H1 (cell line): ENCODE data around the gene OR2A25. TPM values are rescaled to one million over a fixed set of nuclear protein-coding genes. Genes with fewer than 3 reads are reported as not detected.
A peak's percentile ranks its signal among the peaks of the same experiment; 100 is the strongest.

Source experiments
- CTCF ChIA-PET: fragments of 300-600 bp; sonication (Branson Sonifier 250); formaldehyde crosslinking; loops from one replicate; lab custom pipeline; 2021; ENCODE audit not compliant: partially characterized antibody; lab: Charles Lee
- POLR2A ChIA-PET: fragments of 300-600 bp; sonication (Branson Sonifier 250); formaldehyde crosslinking; loops from one replicate; lab custom pipeline; 2021; ENCODE audit warnings: inconsistent platforms; ENCODE audit not compliant: partially characterized antibody; lab: Charles Lee
- DNase-seq, 2 experiments: peaks; one replicate each; pipeline versions ENCODE4 v3.0.0 to v3.0.0-alpha.2; 2010 to 2022; ENCODE audit warnings: low spot score in 2 of 2, low read depth in 1 of 2, mixed read lengths in 1 of 2
- FAIRE-seq: peaks from 2 replicates; lab custom pipeline; 2011; peaks lifted over from hg19 to GRCh38; lab: Jason Lieb, UNC
- H2AFZ ChIP-seq: 2 replicates; pipeline ENCODE4 v1.8.1; 2012; ENCODE audit warnings: low read length, inconsistent platforms
- H2AK5ac ChIP-seq: 2 replicates; pipeline ENCODE4 v1.6.1; 2013; ENCODE audit warnings: low read depth, low read length
- H2BK120ac ChIP-seq: replicated peaks from 2 replicates; pipeline ENCODE3; 2013; ENCODE audit warnings: low read depth, low read length, inconsistent platforms
- H2BK12ac ChIP-seq: 2 replicates; pipeline ENCODE4 v1.6.1; 2013; ENCODE audit warnings: low read depth, low read length
- H2BK15ac ChIP-seq: 2 replicates; pipeline ENCODE4 v1.6.1; 2013; ENCODE audit warnings: low read length
- H2BK20ac ChIP-seq: 2 replicates; pipeline ENCODE4 v1.6.1; 2013; ENCODE audit warnings: low read length
- H2BK5ac ChIP-seq: 2 replicates; pipeline ENCODE4 v1.6.1; 2013; ENCODE audit warnings: low read depth, low read length
- H3K14ac ChIP-seq: 2 replicates; pipeline ENCODE4 v1.6.1; 2013; ENCODE audit warnings: inconsistent platforms; ENCODE audit not compliant: insufficient read length
- H3K18ac ChIP-seq: 2 replicates; pipeline ENCODE4 v1.6.1; 2013; ENCODE audit warnings: low read length; ENCODE audit errors: extremely low read depth
- H3K23ac ChIP-seq: 2 replicates; pipeline ENCODE4 v1.6.1; 2013; ENCODE audit warnings: inconsistent platforms; ENCODE audit not compliant: insufficient read length
- H3K23me2 ChIP-seq: 2 replicates; pipeline ENCODE4 v1.6.1; 2013; ENCODE audit warnings: low read depth, low read length
- H3K27ac ChIP-seq: 2 replicates; pipeline ENCODE4 v1.6.1; 2011; ENCODE audit warnings: low read depth, low read length, inconsistent platforms
- H3K27me3 ChIP-seq, 4 experiments: replicated peaks in 1 of 4; 1 replicate in 1 of 4; 2 replicates in 3 of 4; pipeline versions ENCODE4 v1.6.1 to v1.8.1; 2011 to 2013; ENCODE audit warnings: low read length in 3 of 4, mild to moderate bottlenecking in 3 of 4, inconsistent platforms in 2 of 4, mixed read lengths in 2 of 4, moderate library complexity in 1 of 4; ENCODE audit not compliant: control insufficient read depth in 3 of 4, insufficient read depth in 3 of 4; ENCODE audit errors: extremely low read depth in 1 of 4
- H3K36me3 ChIP-seq, 4 experiments: 2 replicates each; pipeline versions ENCODE4 v1.6.1 to v1.8.1; 2011 to 2013; ENCODE audit warnings: mild to moderate bottlenecking in 4 of 4, low read length in 3 of 4, moderate library complexity in 2 of 4, control low read depth in 1 of 4, inconsistent platforms in 1 of 4; ENCODE audit not compliant: insufficient read depth in 4 of 4, control insufficient read depth in 2 of 4
- H3K4ac ChIP-seq: replicated peaks from 2 replicates; pipeline ENCODE3; 2013; ENCODE audit warnings: low read length, low read depth, mixed read lengths, inconsistent platforms; ENCODE audit not compliant: insufficient read length
- H3K4me1 ChIP-seq, 4 experiments: replicated peaks in 1 of 4; 1 replicate in 1 of 4; 2 replicates in 3 of 4; pipeline versions ENCODE4 v1.6.1 to v1.8.1; 2011 to 2013; ENCODE audit warnings: low read length in 3 of 4, inconsistent platforms in 2 of 4, mixed read lengths in 1 of 4; ENCODE audit not compliant: insufficient read depth in 4 of 4, control insufficient read depth in 3 of 4
- H3K4me2 ChIP-seq, 2 experiments: 2 replicates each; pipeline versions ENCODE4 v1.6.1 to v1.8.1; 2011 to 2013; ENCODE audit warnings: low read depth in 2 of 2, low read length in 2 of 2, control low read depth in 1 of 2, inconsistent platforms in 1 of 2, mild to moderate bottlenecking in 1 of 2; ENCODE audit not compliant: insufficient read depth in 1 of 2
- H3K4me3 ChIP-seq, 4 experiments: fragments of 200-600, 300-600 bp in 1 of 4; sonication (generic), shearing (Covaris generic), sonication (Bioruptor Twin) in 1 of 4; 2 replicates each; pipeline versions ENCODE4 v1.5.1 to v1.8.1; 2011 to 2016; ENCODE audit warnings: low read length in 4 of 4, low read depth in 3 of 4, control low read depth in 2 of 4, inconsistent platforms in 2 of 4, mild to moderate bottlenecking in 2 of 4, mixed read lengths in 1 of 4, moderate library complexity in 1 of 4; ENCODE audit not compliant: insufficient read depth in 2 of 4; ENCODE audit errors: extremely low read depth in 1 of 4
- H3K56ac ChIP-seq: replicated peaks from 2 replicates; pipeline ENCODE3; 2013; ENCODE audit warnings: low read depth, mild to moderate bottlenecking, mixed read lengths, low read length, inconsistent platforms; ENCODE audit not compliant: insufficient read length
- H3K79me1 ChIP-seq: 2 replicates; pipeline ENCODE4 v1.6.1; 2013; ENCODE audit warnings: low read depth, low read length, control low read depth
- H3K79me2 ChIP-seq, 2 experiments: 2 replicates each; pipeline versions ENCODE4 v1.6.1 to v1.8.1; 2012 to 2013; ENCODE audit warnings: low read length in 2 of 2, mild to moderate bottlenecking in 2 of 2, inconsistent platforms in 1 of 2; ENCODE audit not compliant: insufficient read depth in 2 of 2, control insufficient read depth in 1 of 2
- H3K9ac ChIP-seq, 4 experiments: replicated peaks in 1 of 4; 1 replicate in 1 of 4; 2 replicates in 3 of 4; pipeline versions ENCODE4 v1.6.1 to v1.8.1; 2011 to 2013; ENCODE audit warnings: low read depth in 3 of 4, low read length in 3 of 4, control low read depth in 2 of 4, mild to moderate bottlenecking in 2 of 4, moderate library complexity in 2 of 4, inconsistent platforms in 1 of 4; ENCODE audit errors: extremely low read depth in 1 of 4
- H3K9me3 ChIP-seq, 2 experiments: 2 replicates each; pipeline versions ENCODE4 v1.6.1 to v1.8.1; 2012 to 2013; ENCODE audit warnings: mild to moderate bottlenecking in 2 of 2, moderate library complexity in 2 of 2, control low read depth in 1 of 2, inconsistent platforms in 1 of 2, low read depth in 1 of 2, low read length in 1 of 2, mixed read lengths in 1 of 2; ENCODE audit not compliant: insufficient read depth in 2 of 2
- H4K20me1 ChIP-seq, 2 experiments: replicated peaks in 1 of 2; 2 replicates each; pipeline versions ENCODE3 to v1.8.1; 2011 to 2013; ENCODE audit warnings: inconsistent platforms in 2 of 2, low read length in 2 of 2, mild to moderate bottlenecking in 1 of 2; ENCODE audit not compliant: insufficient read depth in 2 of 2, control insufficient read depth in 1 of 2
- H4K5ac ChIP-seq: 2 replicates; pipeline ENCODE4 v1.6.1; 2013; ENCODE audit warnings: low read length, low read depth, mixed read lengths, inconsistent platforms; ENCODE audit not compliant: insufficient read length
- H4K8ac ChIP-seq: 2 replicates; pipeline ENCODE4 v1.8.0; 2013; ENCODE audit warnings: mild to moderate bottlenecking, moderate library complexity, low read length, inconsistent platforms; ENCODE audit not compliant: insufficient read depth; ENCODE audit errors: extremely low read depth
- H4K91ac ChIP-seq: replicated peaks from 2 replicates; pipeline ENCODE3; 2013; ENCODE audit warnings: low read length, mixed read lengths, inconsistent platforms; ENCODE audit not compliant: insufficient read length
- ZNF274 ChIP-seq: IDR thresholded peaks from 2 replicates; pipeline ENCODE4 v1.7.0; 2012; ENCODE audit warnings: low read length, borderline replicate concordance; ENCODE audit errors: extremely low read depth
- WGBS, 2 experiments: shearing (Covaris generic) in 1 of 2; methylation state at CpG; one replicate each; pipeline versions ENCODE4 v1.1.6 to v1.1.7; 2013 to 2015; ENCODE audit warnings: low lambda C conversion rate in 2 of 2, mixed read lengths in 2 of 2, inconsistent platforms in 1 of 2, low coverage in 1 of 2, missing lambda C conversion rate in 1 of 2; ENCODE audit not compliant: insufficient replicate concordance in 2 of 2, insufficient coverage in 1 of 2, insufficient read length in 1 of 2; ENCODE audit errors: extremely low coverage in 1 of 2, missing lambda C conversion rate in 1 of 2; 5-methylcytosine and 5-hydroxymethylcytosine counted together
- polyA plus RNA-seq, 7 experiments: library from polyadenylated mRNA; depleted of rRNA in 3 of 7; stranded (reverse) in 5 of 7; unstranded in 2 of 7; fragments of >200 nt in 5 of 7; fragments of 200-250 nt in 2 of 7; gene quantifications; 1 replicate in 5 of 7; 2 replicates in 1 of 7; 4 replicates in 1 of 7; pipeline versions ENCODE4 v1.2.1 to v1.2.3, GENCODE V29; 2011 to 2013; ENCODE audit warnings: missing spikeins in 2 of 7, mixed read lengths in 2 of 7
- total RNA-seq: library from RNA; stranded (reverse); fragmentation: NEBNext Ultra II Directional; extraction: Animal tissue kit (Norgen Biotek cat#: 25700); gene quantifications from 2 replicates; pipeline ENCODE4 v1.2.1, GENCODE V29; 2021
- TF ChIP-seq, protein P1 (sequence below), 3 experiments: IDR thresholded peaks; 1 replicate in 2 of 3; 2 replicates in 1 of 3; pipeline versions ENCODE4 v1.5.1 to v1.6.1; 2011; ENCODE audit warnings: low read length in 3 of 3, mild to moderate bottlenecking in 3 of 3, inconsistent platforms in 2 of 3, low read depth in 1 of 3, moderate library complexity in 1 of 3; ENCODE audit not compliant: insufficient read depth in 1 of 3; ENCODE audit errors: control extremely low read depth in 1 of 3

OR2A25 gene
- total and polyA plus RNA-seq, 2 of the 8 experiments (the other 6 are each of a cell fraction or from before 2014, with no cell fraction given) = not detected

DNA sequence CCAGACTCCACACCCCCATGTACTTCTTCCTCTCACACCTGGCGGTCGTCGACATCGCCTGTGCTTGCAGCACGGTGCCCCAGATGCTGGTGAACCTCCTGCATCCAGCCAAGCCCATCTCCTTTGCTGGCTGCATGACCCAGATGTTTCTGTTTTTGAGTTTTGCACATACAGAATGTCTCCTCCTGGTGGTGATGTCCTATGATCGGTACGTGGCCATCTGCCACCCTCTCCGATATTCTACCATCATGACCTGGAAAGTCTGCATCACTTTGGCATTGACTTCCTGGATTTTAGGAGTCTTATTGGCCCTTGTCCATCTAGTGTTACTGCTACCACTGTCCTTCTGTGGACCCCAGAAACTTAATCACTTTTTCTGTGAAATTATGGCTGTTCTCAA is 4.8 kb downstream of the OR2A25 start:
- FAIRE-seq = no peak
- ChIA-PET POLR2A (no interaction called here), CTCF (interaction anchor here (1.0 kb wide), 1 partner anchor 11 kb away, joined by 3 read pairs; no protein-coding TSS in a partner anchor)
- no peak overlapping the region for H3K23ac ChIP-seq
- H3K4me3 ChIP-seq = no peak overlapping the region
- WGBS, 2 experiments = 77% methylated on average over 8 of the region's 8 CpGs; no CpG with 5 or more reads in 1 of the 2 experiments
- no peak overlapping the region for H4K5ac ChIP-seq
- no peak overlapping the region for H2BK20ac ChIP-seq
- H2BK15ac ChIP-seq = no peak overlapping the region
- no peaks in the 10 kb centered on the region for H3K79me1 ChIP-seq
- no peaks in the 10 kb centered on the region for H3K79me2 ChIP-seq
- no peak overlapping the region for H4K91ac ChIP-seq
- no peak overlapping the region for H3K9ac ChIP-seq
- DNase-seq = no peak
- H2BK5ac ChIP-seq = no peak overlapping the region
- no peaks in the 10 kb centered on the region; the same call in 1 of the 2 replicates for H3K23me2 ChIP-seq
- H3K4me1 ChIP-seq = no peaks in the 10 kb centered on the region
- H3K4me2 ChIP-seq = no peak overlapping the region
- no peaks in the 10 kb centered on the region for H4K20me1 ChIP-seq
- no peak overlapping the region for H3K4ac ChIP-seq
- no peak overlapping the region for H3K18ac ChIP-seq
- H3K9me3 ChIP-seq = no peaks in the 10 kb centered on the region
- TF ChIP-seq, protein P1, sequence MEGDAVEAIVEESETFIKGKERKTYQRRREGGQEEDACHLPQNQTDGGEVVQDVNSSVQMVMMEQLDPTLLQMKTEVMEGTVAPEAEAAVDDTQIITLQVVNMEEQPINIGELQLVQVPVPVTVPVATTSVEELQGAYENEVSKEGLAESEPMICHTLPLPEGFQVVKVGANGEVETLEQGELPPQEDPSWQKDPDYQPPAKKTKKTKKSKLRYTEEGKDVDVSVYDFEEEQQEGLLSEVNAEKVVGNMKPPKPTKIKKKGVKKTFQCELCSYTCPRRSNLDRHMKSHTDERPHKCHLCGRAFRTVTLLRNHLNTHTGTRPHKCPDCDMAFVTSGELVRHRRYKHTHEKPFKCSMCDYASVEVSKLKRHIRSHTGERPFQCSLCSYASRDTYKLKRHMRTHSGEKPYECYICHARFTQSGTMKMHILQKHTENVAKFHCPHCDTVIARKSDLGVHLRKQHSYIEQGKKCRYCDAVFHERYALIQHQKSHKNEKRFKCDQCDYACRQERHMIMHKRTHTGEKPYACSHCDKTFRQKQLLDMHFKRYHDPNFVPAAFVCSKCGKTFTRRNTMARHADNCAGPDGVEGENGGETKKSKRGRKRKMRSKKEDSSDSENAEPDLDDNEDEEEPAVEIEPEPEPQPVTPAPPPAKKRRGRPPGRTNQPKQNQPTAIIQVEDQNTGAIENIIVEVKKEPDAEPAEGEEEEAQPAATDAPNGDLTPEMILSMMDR (IDR thresholded peaks at IDR 0.05; ENCODE audit: control extremely low read depth in 1 of 3, insufficient read depth in 1 of 3, low read depth in 1 of 3, low read length in 3 of 3) = peak in 1 of 3 experiments; percentile 25; a peak in 1 of 4 replicates
- no peak for TF ChIP-seq ZNF274
- no peak overlapping the region for H2AK5ac ChIP-seq
- no peaks in the 10 kb centered on the region for H3K27me3 ChIP-seq
- no peak overlapping the region for H2BK120ac ChIP-seq
- H2BK12ac ChIP-seq = no peak overlapping the region
- no peak overlapping the region for H3K56ac ChIP-seq
- H3K27ac ChIP-seq = no peak overlapping the region
- H3K14ac ChIP-seq = no peak overlapping the region
- no peaks in the 10 kb centered on the region for H3K36me3 ChIP-seq
- H2AFZ ChIP-seq = no peak overlapping the region
- H4K8ac ChIP-seq = no peak overlapping the region
